SJSA1 (cell line): ENCODE results near the gene PIK3AP1. TPM values are rescaled to one million over a fixed set of nuclear protein-coding genes. Genes with fewer than 3 reads are reported as not detected.

Source experiments
- DNase-seq, 2 experiments: peaks; one replicate each; pipeline ENCODE4 v3.0.0-alpha.2; 2015 to 2020; ENCODE audit warnings: low spot score in 2 of 2, low read depth in 1 of 2
- H3K27ac ChIP-seq: fragments of 250-450 bp; sonication (Bioruptor Pico); 2 replicates; pipeline ENCODE4 v1.5.1; 2020; ENCODE audit warnings: mild to moderate bottlenecking, moderate library complexity
- H3K27me3 ChIP-seq: fragments of 250-450 bp; sonication (Bioruptor Pico); replicated peaks from 2 replicates; pipeline ENCODE4 v1.5.1; 2020; ENCODE audit warnings: mild to moderate bottlenecking, moderate library complexity
- H3K36me3 ChIP-seq: fragments of 250-450 bp; sonication (Bioruptor Pico); 2 replicates; pipeline ENCODE4 v1.5.1; 2020; ENCODE audit warnings: mild to moderate bottlenecking
- H3K4me1 ChIP-seq: fragments of 250-450 bp; sonication (Bioruptor Pico); replicated peaks from 2 replicates; pipeline ENCODE4 v1.6.1; 2021; ENCODE audit warnings: mild to moderate bottlenecking
- H3K4me3 ChIP-seq: fragments of 250-450 bp; sonication (Bioruptor Pico); 2 replicates; pipeline ENCODE4 v1.5.1; 2020; ENCODE audit warnings: mild to moderate bottlenecking
- H3K9me3 ChIP-seq: fragments of 250-450 bp; sonication (Bioruptor Pico); replicated peaks from 2 replicates; pipeline ENCODE4 v1.5.1; 2020; ENCODE audit warnings: mild to moderate bottlenecking
- total RNA-seq: library from RNA; depleted of rRNA; stranded (reverse); fragments of >200 nt; shearing (Covaris generic); gene quantifications from 2 replicates; pipeline ENCODE4 v1.2.3, GENCODE V29; 2014

The PIK3AP1 gene
- total RNA-seq, 1 experiment from 2014 or later, result 0.95 TPM

DNA sequence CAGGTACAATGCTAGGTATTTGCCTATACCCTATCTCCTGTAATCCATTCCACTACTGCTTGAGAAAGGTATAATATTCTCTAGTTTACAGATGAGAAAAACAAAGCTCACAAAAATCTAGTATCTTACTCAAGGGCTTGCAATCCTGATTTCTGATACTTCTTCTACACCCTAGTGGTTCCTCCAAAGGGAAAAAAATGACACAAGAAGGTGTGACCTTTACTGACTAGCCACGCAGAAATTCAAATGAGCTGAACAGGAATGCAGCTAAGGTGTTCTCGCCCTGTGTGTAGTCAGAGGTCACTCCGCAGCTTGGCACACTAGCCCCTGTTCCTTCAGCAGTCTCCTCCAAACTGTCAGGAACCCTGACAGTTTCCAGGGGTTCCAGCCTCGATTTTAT, 74.0 kb downstream of the PIK3AP1 start:
- no peaks in the 10 kb centered on the region for H3K9me3 ChIP-seq
- H3K36me3 ChIP-seq, result no peaks in the 10 kb centered on the region
- no peaks in the 10 kb centered on the region for H3K4me1 ChIP-seq
- H3K27me3 ChIP-seq, result no peaks in the 10 kb centered on the region; the same call in 1 of the 2 replicates
- H3K4me3 ChIP-seq, result no peak overlapping the region
- DNase-seq, result no peak
- no peak overlapping the region for H3K27ac ChIP-seq

DNA sequence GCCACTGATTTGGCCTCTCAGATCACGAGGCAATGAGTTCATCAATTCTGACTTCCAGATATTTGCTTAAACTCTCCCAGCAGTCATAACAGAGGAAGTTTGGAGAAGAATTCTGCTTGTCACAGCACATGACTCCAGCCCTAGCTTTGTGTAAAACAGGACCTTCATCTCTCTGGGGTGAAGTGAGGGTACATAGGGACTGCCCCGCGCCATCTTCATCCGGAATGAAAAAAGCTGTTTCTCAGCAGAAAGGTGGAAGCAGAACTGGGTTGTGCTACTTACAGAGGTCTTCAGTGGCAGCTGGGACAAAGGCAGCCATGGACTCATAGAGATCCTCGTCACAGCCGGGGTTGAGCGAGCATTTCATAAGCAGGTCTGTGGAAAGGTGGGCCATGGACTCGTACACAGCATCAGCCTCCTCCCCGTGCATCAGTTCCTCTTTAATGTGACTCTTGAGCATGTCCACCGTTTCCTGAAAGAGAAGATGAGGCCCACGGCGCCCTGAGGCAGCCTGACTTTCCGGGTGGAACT, 75.1 kb downstream of the PIK3AP1 start:
- H3K4me3 ChIP-seq, result no peak overlapping the region

DNA sequence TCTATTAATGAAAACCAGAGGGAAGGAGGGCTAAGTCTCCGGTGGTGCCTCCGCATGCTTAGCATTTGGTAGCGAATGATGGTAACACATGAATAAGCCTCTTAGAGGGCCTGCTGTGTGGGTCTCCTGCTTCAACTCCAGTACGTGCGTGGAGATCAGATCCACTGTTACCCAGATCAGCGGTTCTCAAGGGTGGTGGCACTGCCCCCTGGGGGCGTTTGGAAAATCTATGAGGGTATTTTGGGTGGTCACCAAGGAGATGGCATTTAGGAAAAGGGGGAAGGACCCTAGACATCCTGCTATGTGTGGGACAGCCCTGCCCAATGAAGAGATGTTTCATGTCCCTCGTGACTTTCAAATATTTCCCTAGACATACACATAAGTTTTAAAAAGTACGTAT, 76.4 kb downstream of the PIK3AP1 start:
- DNase-seq, result no peak
- H3K36me3 ChIP-seq, result no peaks in the 10 kb centered on the region
- H3K4me1 ChIP-seq, result no peaks in the 10 kb centered on the region; the same call in 1 of the 2 replicates
- no peaks in the 10 kb centered on the region for H3K9me3 ChIP-seq
- no peak overlapping the region for H3K27ac ChIP-seq
- no peak overlapping the region for H3K4me3 ChIP-seq
- H3K27me3 ChIP-seq, result no peaks in the 10 kb centered on the region; the same call in 1 of the 2 replicates

More for the DNA sequence above, 75.1 kb downstream of the PIK3AP1 start:
- Histone ChIP-seq H3K9me3 (no peaks in the 10 kb centered on the region), H3K36me3 (no peaks in the 10 kb centered on the region), H3K4me1 (no peaks in the 10 kb centered on the region), H3K27ac (no peak overlapping the region), H3K27me3 (no peaks in the 10 kb centered on the region; the same call in 1 of the 2 replicates)
- DNase-seq, result no peak

DNA sequence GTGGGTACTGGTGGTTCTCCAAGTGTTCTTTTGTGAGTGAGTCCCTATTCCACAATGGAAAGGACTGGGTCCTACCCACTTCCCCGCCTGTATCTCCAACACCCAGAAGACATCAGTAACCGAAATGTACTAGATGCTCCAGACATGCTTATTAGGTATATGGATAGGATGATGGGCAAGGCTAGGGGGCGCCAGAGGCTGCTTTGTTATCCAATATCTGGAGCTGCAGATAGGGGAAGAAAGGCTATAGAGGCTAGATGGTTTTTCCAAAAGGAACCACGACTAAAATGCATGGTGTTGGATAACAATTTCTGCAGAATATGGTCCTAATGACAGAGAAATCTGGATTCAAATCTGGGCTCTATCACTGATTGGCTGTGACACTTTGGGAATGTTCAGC, 77.3 kb downstream of the PIK3AP1 start:
- H3K36me3 ChIP-seq, result no peaks in the 10 kb centered on the region
- no peaks in the 10 kb centered on the region for H3K9me3 ChIP-seq
- no peak overlapping the region for H3K27ac ChIP-seq
- H3K4me3 ChIP-seq, result no peak overlapping the region
- no peaks in the 10 kb centered on the region; the same call in 1 of the 2 replicates for H3K27me3 ChIP-seq
- H3K4me1 ChIP-seq, result peaks cover 6% of the 10 kb centered on the region
- peak; percentile 35 to 52 for DNase-seq

DNA sequence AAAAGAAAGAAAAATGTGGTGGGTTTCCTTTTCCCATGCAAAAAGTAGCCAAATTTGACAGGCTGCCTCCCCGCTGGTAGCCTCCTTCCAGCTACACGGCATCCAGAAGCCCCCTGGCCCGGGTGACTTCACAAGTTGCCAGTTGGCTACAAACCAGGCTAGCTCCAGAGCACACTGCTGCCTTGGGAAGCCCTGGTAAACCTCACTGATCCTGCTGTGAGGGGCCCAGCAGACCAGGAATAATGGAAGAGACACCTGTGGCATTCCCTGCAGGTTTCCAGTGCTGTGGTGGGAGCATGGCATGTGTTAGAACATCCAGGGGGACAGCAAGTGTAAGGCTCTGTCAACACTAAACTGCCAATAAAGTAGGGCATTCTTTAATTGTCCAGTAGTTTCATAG, 77.8 kb downstream of the PIK3AP1 start:
- no peaks in the 10 kb centered on the region; the same call in 1 of the 2 replicates for H3K27me3 ChIP-seq
- no peak overlapping the region for H3K27ac ChIP-seq
- DNase-seq, result no peak
- H3K4me3 ChIP-seq, result no peak overlapping the region
- no peaks in the 10 kb centered on the region for H3K9me3 ChIP-seq
- H3K36me3 ChIP-seq, result no peaks in the 10 kb centered on the region
- H3K4me1 ChIP-seq, result peaks cover 6% of the 10 kb centered on the region

DNA sequence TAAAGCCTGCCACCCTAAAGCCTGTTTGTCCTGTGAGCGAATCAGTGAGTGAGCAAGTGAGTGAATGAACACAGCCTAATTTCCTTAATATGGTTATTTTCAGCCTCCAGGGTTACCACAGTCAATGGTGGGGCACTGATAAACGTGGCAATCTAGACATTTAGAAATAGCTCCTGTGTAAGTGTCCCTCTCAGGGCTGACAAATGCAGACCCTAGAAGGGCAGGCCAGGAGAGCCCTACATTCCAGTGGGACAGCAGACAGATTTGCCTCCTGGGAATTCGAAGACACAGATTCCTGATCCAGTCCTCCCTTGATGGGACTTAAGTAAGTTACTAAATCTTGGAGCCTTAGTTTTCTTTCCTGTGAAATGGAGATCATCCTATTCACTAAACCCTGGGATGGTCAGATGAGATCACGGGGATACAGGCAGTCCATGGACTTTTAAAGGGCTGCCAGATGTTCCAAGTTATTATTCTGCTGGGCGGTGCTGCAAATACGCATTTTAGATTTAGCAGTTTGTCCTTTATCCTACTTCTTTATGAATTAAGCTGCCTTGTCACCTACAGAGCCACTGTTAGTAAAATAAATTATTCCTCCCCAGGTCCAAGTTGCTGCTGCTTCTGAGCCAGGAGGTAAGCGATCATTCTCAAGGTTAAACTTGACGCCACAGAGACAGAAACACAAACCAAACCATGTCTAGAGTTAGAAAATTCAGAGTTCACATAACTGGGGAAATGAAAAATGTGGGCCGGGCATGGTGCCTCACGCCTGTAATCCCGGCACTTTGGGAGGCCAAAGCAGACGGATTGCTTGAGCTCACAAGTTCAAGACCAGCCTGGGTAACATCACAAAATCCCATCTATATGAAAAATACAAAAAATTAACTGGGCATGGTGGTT, 78.7 kb downstream of the PIK3AP1 start:
- H3K27ac ChIP-seq, result no peak overlapping the region
- no peaks in the 10 kb centered on the region for H3K9me3 ChIP-seq
- H3K4me3 ChIP-seq, result no peak overlapping the region
- H3K36me3 ChIP-seq, result no peaks in the 10 kb centered on the region
- no peak for DNase-seq
- H3K4me1 ChIP-seq, result peaks cover 10% of the 10 kb centered on the region
- H3K27me3 ChIP-seq, result no peaks in the 10 kb centered on the region; the same call in 1 of the 2 replicates

DNA sequence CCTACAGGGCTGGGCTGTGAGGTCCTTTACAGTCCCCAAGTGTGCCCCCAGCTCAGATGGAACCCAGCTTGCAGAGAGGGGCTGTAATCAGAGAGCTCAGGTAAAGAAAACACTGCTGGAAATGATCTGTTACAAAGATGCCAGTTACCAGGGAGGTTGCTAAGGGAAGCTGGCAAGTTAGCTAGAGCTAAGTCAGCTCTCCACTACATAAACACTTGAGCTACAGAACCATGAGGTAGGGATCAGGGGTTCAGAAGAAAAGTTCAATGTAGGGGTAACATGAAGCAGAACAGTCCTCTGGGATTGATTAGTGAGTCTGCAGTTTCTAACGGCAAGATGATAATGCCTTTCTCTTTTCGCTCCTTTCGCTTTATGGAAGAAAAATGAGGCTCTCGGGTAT, 80.4 kb downstream of the PIK3AP1 start:
- H3K36me3 ChIP-seq, result no peaks in the 10 kb centered on the region
- no peaks in the 10 kb centered on the region; the same call in 1 of the 2 replicates for H3K27me3 ChIP-seq
- H3K4me1 ChIP-seq, result peaks cover 16% of the 10 kb centered on the region
- no peak overlapping the region for H3K27ac ChIP-seq
- H3K4me3 ChIP-seq, result no peak overlapping the region
- no peaks in the 10 kb centered on the region for H3K9me3 ChIP-seq
- no peak for DNase-seq

DNA sequence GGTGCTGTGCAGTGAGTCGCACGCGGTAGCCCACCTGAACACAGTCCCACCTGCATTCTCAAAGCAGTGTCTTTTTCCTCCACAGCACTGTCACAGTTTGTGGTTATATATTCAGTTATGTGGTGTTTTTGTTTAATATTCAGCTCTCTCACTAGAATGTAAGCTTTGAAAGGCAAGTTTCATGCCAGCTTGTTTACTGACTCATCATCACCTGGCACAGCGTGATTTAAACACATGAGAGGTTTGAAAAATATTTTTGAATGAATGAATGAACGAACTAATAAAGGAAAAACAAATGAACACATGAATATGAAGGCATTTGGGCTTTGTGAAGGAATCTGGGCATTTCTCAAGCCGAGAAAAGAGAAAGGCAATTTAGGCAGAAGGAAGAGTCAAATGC, 81.6 kb downstream of the PIK3AP1 start:
- no peak for DNase-seq
- H3K27ac ChIP-seq, result no peak overlapping the region
- H3K4me3 ChIP-seq, result no peak overlapping the region
- H3K4me1 ChIP-seq, result peaks cover 16% of the 10 kb centered on the region
- H3K27me3 ChIP-seq, result no peaks in the 10 kb centered on the region; the same call in 1 of the 2 replicates
- no peaks in the 10 kb centered on the region for H3K36me3 ChIP-seq
- H3K9me3 ChIP-seq, result no peaks in the 10 kb centered on the region

DNA sequence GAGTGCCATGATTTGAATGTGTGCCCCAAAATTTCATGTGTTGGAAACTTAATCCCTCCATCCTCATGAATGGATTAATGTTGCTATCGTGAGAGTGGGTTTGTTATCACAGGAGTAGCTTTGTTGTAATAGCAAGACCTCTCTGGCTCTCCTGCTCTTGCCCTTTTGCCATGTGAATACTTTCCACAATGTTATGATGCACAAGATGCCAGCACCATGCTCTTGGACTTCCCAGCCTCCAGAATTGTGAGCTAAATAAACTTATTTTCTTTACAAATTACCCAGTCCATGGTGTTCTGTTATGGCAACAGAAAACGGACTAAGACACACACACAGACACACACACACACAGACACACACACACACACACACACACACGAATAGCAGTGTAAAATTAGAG, 82.2 kb downstream of the PIK3AP1 start:
- H3K36me3 ChIP-seq, result no peaks in the 10 kb centered on the region
- H3K27me3 ChIP-seq, result no peaks in the 10 kb centered on the region; the same call in 1 of the 2 replicates
- H3K9me3 ChIP-seq, result no peaks in the 10 kb centered on the region
- H3K27ac ChIP-seq, result no peak overlapping the region
- no peak overlapping the region for H3K4me3 ChIP-seq
- peaks cover 16% of the 10 kb centered on the region for H3K4me1 ChIP-seq
- no peak for DNase-seq

DNA sequence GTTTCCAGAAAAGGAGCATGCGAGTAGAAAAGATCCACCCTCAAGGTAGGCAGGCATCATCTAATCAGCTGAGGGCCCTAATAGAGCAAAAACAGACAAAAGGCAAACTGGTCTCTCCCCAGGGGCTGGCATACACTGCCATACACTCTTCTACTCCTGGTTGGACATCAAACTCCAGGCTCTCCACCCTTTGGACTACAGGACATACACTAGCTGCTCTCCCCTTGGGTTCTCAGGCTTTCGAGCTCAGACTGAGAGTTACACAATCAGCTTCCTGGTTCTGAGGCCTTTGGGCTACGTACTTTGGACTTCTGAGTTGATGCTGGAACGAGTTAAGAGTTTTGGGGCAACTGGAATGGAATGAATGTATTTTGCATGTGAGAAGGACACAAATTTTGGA, 82.6 kb downstream of the PIK3AP1 start:
- H3K4me3 ChIP-seq, result no peak overlapping the region
- no peaks in the 10 kb centered on the region for H3K36me3 ChIP-seq
- no peaks in the 10 kb centered on the region for H3K9me3 ChIP-seq
- peaks cover 16% of the 10 kb centered on the region for H3K4me1 ChIP-seq
- no peak for DNase-seq
- H3K27me3 ChIP-seq, result no peaks in the 10 kb centered on the region; the same call in 1 of the 2 replicates
- H3K27ac ChIP-seq, result no peak overlapping the region

DNA sequence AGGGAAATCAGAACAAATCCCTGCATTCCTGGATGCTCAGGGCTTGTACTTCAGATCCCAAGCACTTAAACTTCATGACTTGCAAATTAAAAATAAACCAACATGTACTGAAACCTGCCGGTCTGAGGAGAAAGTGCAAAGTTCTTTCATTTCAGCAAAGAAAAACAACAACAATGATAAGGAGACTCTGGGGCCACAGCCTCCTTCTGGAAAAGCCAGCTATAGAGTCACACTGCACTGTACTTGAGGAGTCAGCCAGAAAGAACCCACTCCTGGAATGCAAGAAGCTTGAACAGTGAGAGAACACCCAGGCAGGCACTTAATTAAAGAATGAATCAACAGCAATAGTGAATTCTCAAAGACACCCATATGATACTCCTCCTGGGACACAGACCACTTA, 83.8 kb downstream of the PIK3AP1 start:
- DNase-seq, result peak in 1 of 2 experiments; percentile 66
- H3K9me3 ChIP-seq, result no peaks in the 10 kb centered on the region
- no peaks in the 10 kb centered on the region for H3K36me3 ChIP-seq
- H3K4me1 ChIP-seq, result peaks cover 16% of the 10 kb centered on the region
- no peaks in the 10 kb centered on the region; the same call in none of the 2 replicates for H3K27me3 ChIP-seq
- H3K4me3 ChIP-seq, result no peak overlapping the region
- no peak overlapping the region for H3K27ac ChIP-seq

DNA sequence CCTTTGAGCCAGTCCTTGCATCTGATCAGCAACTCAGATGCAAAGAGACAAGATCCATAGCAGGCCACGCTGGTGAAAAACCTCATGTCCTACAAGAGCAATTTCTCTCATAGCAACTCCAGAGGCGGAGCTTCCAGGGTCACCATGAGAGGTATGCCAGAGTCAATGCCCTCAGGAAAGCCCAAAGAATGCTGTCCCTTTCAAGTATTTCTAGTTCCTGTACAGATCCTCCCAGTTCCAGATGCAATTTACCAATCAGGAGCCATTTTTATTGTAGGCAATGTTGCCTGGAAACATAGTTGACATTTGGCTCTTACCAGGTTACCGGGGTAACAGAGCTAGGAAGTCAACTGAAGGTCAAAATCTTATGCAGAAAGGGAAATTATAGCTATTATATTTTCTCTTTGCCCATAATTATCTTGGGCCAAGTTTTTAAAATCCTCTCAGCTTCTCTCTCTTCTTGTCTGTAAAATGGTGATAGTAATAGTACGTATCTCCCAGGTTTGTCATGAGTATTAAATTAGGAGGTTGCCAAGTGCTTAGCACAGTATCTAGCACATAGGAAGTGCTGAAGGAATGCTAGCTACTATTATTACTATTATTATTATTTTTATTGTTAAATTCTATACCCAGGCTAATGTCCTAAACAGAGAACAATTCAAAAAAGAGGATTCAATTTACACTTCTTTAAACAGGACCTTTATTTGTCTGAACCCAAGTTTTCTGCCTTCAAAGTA, 87.2 kb downstream of the PIK3AP1 start:
- Histone ChIP-seq H3K36me3 (no peaks in the 10 kb centered on the region), H3K27ac (no peak overlapping the region), H3K4me1 (peaks cover 10% of the 10 kb centered on the region), H3K4me3 (no peak overlapping the region), H3K27me3 (no peaks in the 10 kb centered on the region; the same call in 1 of the 2 replicates), H3K9me3 (no peaks in the 10 kb centered on the region)
- DNase-seq, result no peak

DNA sequence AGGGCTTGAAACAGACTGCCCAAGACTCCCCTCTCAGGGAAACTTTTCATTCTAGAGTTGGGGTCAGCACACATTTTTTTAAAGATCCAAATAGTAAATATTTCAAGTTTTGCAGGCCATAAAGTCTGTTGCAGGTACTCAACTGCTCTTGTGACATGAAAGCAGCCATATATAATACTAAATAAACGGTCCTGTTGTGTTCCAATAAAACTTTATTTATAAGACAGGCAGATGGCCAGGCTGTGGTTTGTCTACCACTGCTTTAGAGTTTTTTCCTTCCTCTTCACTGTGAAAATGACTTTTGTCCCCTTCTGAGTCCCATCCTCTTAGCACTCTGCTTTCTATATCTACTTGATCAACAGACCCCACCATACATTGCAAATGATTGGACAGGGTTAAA, 93.0 kb downstream of the PIK3AP1 start:
- H3K9me3 ChIP-seq, result no peaks in the 10 kb centered on the region
- H3K36me3 ChIP-seq, result no peaks in the 10 kb centered on the region
- DNase-seq, result no peak
- H3K27me3 ChIP-seq, result no peaks in the 10 kb centered on the region
- no peak overlapping the region for H3K4me3 ChIP-seq
- no peaks in the 10 kb centered on the region for H3K4me1 ChIP-seq
- no peak overlapping the region for H3K27ac ChIP-seq

DNA sequence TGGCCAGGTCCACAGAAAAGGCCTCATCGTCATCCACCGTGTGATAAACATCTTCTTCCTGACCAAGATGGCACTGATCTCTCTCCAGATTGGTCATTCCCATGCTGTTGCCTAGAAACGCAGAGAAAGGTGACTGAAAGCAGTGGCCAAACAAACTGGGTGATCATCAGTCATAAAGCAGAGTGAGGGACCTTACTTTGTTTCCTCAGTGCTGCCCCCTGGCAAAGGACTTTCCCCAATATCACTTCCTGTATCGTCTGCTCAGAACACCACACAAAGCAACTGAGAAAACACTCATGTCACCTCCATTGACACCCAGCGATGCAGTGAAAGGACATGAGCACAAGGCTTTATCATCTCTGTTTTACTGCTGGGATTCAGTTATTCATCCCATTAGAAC, 93.5 kb downstream of the PIK3AP1 start:
- no peaks in the 10 kb centered on the region for H3K4me1 ChIP-seq
- no peaks in the 10 kb centered on the region for H3K9me3 ChIP-seq
- H3K27ac ChIP-seq, result no peak overlapping the region
- no peaks in the 10 kb centered on the region for H3K27me3 ChIP-seq
- DNase-seq, result no peak
- no peaks in the 10 kb centered on the region for H3K36me3 ChIP-seq
- no peak overlapping the region for H3K4me3 ChIP-seq
